IPS-18a (cell line): Measurements from ENCODE around the gene SUMO4.

Source experiments
- H3K27ac ChIP-seq: one replicate; pipeline ENCODE4 v1.5.1; 2013; ENCODE audit warnings: low read length
- H3K27me3 ChIP-seq: one replicate; pipeline ENCODE4 v1.6.1; 2013; ENCODE audit warnings: mild to moderate bottlenecking, low read length; ENCODE audit not compliant: control insufficient read depth, insufficient read depth
- H3K36me3 ChIP-seq: one replicate; pipeline ENCODE4 v1.6.1; 2013; ENCODE audit warnings: low read depth, low read length; ENCODE audit not compliant: control insufficient read depth
- H3K4me1 ChIP-seq: one replicate; pipeline ENCODE4 v1.6.1; 2013; ENCODE audit warnings: low read depth, low read length; ENCODE audit not compliant: control insufficient read depth
- H3K4me3 ChIP-seq: one replicate; pipeline ENCODE4 v1.5.1; 2013; ENCODE audit warnings: low read length
- H3K9ac ChIP-seq: one replicate; pipeline ENCODE4 v1.6.1; 2013; ENCODE audit warnings: mild to moderate bottlenecking, low read length, moderate library complexity
- H3K9me3 ChIP-seq: one replicate; pipeline ENCODE4 v1.6.1; 2013; ENCODE audit warnings: low read depth, low read length; ENCODE audit not compliant: control insufficient read depth

Gene SUMO4

GRCh38 chr6:149392093-149392492 lies 8.0 kb upstream of the SUMO4 start:
- H3K9me3 ChIP-seq = no peaks in the 10 kb centered on the region
- no peak overlapping the region for H3K9ac ChIP-seq
- H3K4me1 ChIP-seq = no peaks in the 10 kb centered on the region
- no peak overlapping the region for H3K4me3 ChIP-seq
- no peaks in the 10 kb centered on the region for H3K27me3 ChIP-seq
- no peak overlapping the region for H3K27ac ChIP-seq
- no peaks in the 10 kb centered on the region for H3K36me3 ChIP-seq

GRCh38 chr6:149392535-149392934 lies 7.5 kb upstream of the SUMO4 start:
- Histone ChIP-seq H3K4me3 (no peak overlapping the region), H3K9me3 (no peaks in the 10 kb centered on the region), H3K36me3 (peaks cover 1% of the 10 kb centered on the region), H3K9ac (no peak overlapping the region), H3K27me3 (no peaks in the 10 kb centered on the region), H3K27ac (no peak overlapping the region), H3K4me1 (no peaks in the 10 kb centered on the region)

DNA sequence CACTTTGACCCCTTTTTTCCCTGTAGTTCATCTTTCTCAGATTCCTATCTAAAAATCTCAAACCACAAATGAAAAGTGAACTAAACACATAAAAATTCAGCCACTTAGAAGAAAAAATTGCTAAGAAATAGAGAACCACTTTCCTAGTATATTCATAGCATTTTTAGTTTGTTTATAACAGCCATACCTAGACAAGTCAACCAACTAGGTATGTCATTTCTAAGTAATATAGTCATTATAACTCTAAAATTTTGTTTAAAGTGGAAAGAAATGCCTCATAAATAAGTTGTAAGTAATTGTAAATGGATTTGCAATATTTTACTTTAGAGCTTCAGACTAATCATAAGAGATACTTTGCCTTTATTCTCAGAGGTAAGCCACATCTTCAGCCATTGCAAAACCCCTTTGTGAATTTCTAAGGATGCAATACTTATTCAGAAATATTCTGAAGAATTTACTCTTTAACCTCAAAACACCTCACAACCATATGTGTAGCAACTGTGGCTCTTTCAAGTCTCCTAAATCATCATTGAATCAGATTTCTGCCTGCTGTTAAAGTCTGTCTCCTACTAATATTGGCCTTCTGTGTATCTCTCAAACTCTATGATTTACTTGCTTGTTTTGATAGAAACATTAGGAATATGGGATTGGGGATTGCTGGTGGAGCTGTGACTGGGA lies 6.9 kb upstream of the SUMO4 start:
- Histone ChIP-seq H3K9me3 (no peaks in the 10 kb centered on the region), H3K27ac (no peak overlapping the region), H3K27me3 (no peaks in the 10 kb centered on the region), H3K4me1 (no peaks in the 10 kb centered on the region), H3K4me3 (no peak overlapping the region), H3K9ac (no peak overlapping the region), H3K36me3 (peaks cover 7% of the 10 kb centered on the region)

GRCh38 chr6:149395185-149395584 lies 4.9 kb upstream of the SUMO4 start:
- no peaks in the 10 kb centered on the region for H3K9me3 ChIP-seq
- no peak overlapping the region for H3K9ac ChIP-seq
- peaks cover 21% of the 10 kb centered on the region for H3K36me3 ChIP-seq
- H3K27me3 ChIP-seq = no peaks in the 10 kb centered on the region
- H3K4me3 ChIP-seq = no peak overlapping the region
- H3K27ac ChIP-seq = no peak overlapping the region
- no peaks in the 10 kb centered on the region for H3K4me1 ChIP-seq

DNA sequence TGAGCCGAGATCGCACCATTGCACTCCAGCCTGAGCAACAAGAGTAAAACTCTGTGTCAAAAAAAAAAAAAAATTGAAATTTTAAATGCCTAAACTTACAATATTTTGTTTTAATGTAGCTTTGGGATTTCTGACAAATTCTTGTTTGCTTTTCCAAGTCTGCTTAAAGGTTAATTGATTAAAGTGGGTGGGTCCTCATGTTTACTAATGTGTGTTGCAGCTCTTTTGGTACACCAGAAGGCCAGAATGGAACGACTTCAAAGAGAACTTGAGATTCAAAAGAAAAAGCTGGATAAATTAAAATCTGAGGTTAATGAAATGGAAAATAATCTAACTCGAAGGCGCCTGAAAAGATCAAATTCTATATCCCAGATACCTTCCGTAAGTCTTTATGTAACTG lies 2.7 kb upstream of the SUMO4 start:
- Histone ChIP-seq H3K27ac (no peak overlapping the region), H3K27me3 (no peaks in the 10 kb centered on the region), H3K4me1 (no peaks in the 10 kb centered on the region), H3K9me3 (no peaks in the 10 kb centered on the region), H3K36me3 (peaks cover 31% of the 10 kb centered on the region), H3K4me3 (no peak overlapping the region), H3K9ac (no peak overlapping the region)

DNA sequence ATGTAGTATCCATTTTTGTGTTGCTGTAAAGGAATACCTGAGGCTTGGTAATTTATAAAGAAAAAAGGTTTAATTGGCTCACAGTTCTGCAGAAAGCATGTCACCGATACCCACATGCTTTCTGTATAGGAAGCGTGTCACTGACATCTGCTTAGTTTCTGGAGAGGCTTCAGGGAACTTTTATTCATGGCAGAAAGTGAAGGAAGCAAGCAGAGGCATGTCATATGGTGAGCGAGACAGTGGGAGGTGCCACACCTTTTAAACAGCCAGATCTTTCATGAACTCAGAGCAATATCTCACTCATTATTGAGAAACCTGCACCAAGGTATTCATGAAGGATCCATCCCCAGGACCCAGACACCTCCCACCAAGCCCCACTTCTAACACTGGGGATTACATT lies 3.5 kb downstream of the SUMO4 start:
- Histone ChIP-seq H3K4me1 (no peaks in the 10 kb centered on the region), H3K9ac (no peak overlapping the region), H3K27ac (no peak overlapping the region), H3K27me3 (no peaks in the 10 kb centered on the region), H3K4me3 (no peak overlapping the region), H3K9me3 (no peaks in the 10 kb centered on the region), H3K36me3 (peaks cover 44% of the 10 kb centered on the region)

- Histone ChIP-seq H3K36me3 (peaks cover 39% of the 10 kb centered on the region), H3K27ac (no peak overlapping the region), H3K9me3 (no peaks in the 10 kb centered on the region), H3K9ac (no peak overlapping the region), H3K4me3 (no peak overlapping the region), H3K4me1 (no peaks in the 10 kb centered on the region), H3K27me3 (no peaks in the 10 kb centered on the region)
Observed at GRCh38 chr6:149405823-149406765, 6.0 kb downstream of the SUMO4 start.

DNA sequence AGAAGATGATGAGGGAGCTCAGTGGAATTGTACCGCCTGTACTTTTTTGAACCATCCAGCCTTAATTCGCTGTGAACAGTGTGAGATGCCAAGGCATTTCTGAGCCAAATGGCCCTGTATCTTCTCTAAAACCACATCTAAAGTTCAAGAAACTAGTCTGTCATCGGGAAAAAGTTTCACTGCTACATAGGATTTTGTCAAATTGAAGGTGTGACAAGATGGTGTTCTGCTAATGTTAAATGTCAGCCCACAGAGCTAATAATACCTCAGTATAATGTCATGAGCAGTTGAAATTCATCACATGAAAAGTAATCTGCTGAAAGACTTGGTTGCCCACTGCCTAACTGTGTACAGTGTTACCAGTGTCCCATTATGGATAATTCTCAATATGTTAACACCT lies 9.6 kb downstream of the SUMO4 start:
- no peak overlapping the region for H3K4me3 ChIP-seq
- H3K4me1 ChIP-seq = no peaks in the 10 kb centered on the region
- no peaks in the 10 kb centered on the region for H3K9me3 ChIP-seq
- H3K9ac ChIP-seq = no peak overlapping the region
- peaks cover 30% of the 10 kb centered on the region for H3K36me3 ChIP-seq
- no peaks in the 10 kb centered on the region for H3K27me3 ChIP-seq
- H3K27ac ChIP-seq = no peak overlapping the region

GRCh38 chr6:149410557-149410956 lies 10.5 kb downstream of the SUMO4 start:
- H3K36me3 ChIP-seq = peaks cover 30% of the 10 kb centered on the region
- H3K9me3 ChIP-seq = no peaks in the 10 kb centered on the region
- H3K27me3 ChIP-seq = no peaks in the 10 kb centered on the region
- no peak overlapping the region for H3K9ac ChIP-seq
- no peak overlapping the region for H3K4me3 ChIP-seq
- no peak overlapping the region for H3K27ac ChIP-seq
- no peaks in the 10 kb centered on the region for H3K4me1 ChIP-seq

- Histone ChIP-seq H3K9me3 (no peaks in the 10 kb centered on the region), H3K27me3 (no peaks in the 10 kb centered on the region), H3K4me1 (no peaks in the 10 kb centered on the region), H3K36me3 (peaks cover 20% of the 10 kb centered on the region), H3K4me3 (no peak overlapping the region), H3K27ac (no peak overlapping the region), H3K9ac (no peak overlapping the region)
Observed at GRCh38 chr6:149414009-149414408, 13.9 kb downstream of the SUMO4 start.

DNA sequence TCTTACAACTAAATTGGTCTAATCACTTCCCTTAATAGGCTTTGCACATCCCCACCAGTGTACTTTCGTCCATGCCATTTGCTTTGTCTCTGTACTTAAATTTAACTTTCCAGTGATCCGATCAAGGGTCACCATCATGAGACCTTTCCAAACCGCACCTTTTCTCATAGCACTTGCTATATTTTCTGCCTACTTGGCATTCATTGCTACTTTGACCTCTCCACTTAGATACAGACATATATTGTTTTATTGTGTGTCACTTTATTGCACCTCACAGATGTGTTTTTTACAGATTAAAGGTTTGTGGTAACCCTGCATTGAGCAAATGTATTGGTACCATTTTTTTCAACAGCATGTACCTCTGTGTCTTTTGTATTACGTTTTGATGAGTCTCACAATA lies 14.8 kb downstream of the SUMO4 start:
- Histone ChIP-seq H3K4me3 (no peak overlapping the region), H3K27ac (no peak overlapping the region), H3K4me1 (no peaks in the 10 kb centered on the region), H3K27me3 (no peaks in the 10 kb centered on the region), H3K9me3 (no peaks in the 10 kb centered on the region), H3K36me3 (peaks cover 14% of the 10 kb centered on the region), H3K9ac (no peak overlapping the region)
